Heart left ventricle (tissue), 13 donors: ENCODE measurements around the gene AMIGO2.

Experiments
- POLR2A ChIP-seq, 2 donors: fragments of 450-650 bp; IDR thresholded peaks; one replicate each; pipeline ENCODE4 v1.6.1; 2017; ENCODE audit warnings: antibody characterized with exemption in 2 of 2, mild to moderate bottlenecking in 2 of 2, moderate library complexity in 2 of 2
- TF ChIP-seq, protein P1 (sequence below), 12 donors: fragments of 200-600 bp; sonication (generic) in 4 of 12; IDR thresholded peaks; one replicate each; pipeline versions ENCODE4 v1.5.0 to v1.8.0; 2018 to 2022; ENCODE audit warnings: antibody characterized with exemption in 12 of 12, mild to moderate bottlenecking in 5 of 12
- donor health status: ischemic (EF 13 %, LVEDD 7.1; RV severe dilation, severe dysfunction).
- donor health status: DM: no; HTN: yes; CAD: no.
- donor health status: DM: no; HTN: no; CAD: no.
- donor health status: ischemic (EF 25% LVEDD 6.9; RV normal size, moderate dysfunction).
- donor health status: ischemic (EF 25% LVEDD 5.7; RV mildly dilated, moderate dysfunction).
- donor health status: ischemic (EF 35%, LVEDD 5.7; RV mildly dilated, moderate dysfunction).
- donor health status: nonischemic (EF 11% LVEDD 7.7; RV severe dilation, severe dysfunction).
- donor health status: DM: yes; HTN: yes; CAD: no.
- donor health status: PGD.
- donor health status: ischemic (EF 29% LVEDD 5.4; RV normal size, mild dysfunction).
- donor health status: nonischemic (EF 23%, LVEDD 6.1; RV moderate dilation, normal function).

DNA sequence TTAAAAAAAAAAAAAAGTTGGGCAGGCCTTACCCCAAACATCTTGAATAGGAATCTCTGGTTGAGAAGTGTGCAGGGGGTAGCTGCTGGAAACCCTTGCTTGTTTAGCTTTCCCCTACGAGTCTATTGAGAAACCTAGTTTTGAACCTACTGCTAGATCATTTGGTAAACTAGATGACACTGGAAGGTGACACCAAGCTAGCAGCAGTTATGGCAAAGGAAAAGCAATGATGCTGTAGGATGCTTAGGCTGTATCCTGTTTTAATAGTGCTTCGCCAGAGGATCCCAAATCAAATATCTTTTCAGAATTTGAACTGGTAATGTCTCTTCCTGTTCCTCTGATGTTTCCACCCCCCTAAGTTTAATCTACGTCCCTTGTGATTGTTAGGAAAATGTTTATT is 5.8 kb downstream of the AMIGO2 start:
- TF ChIP-seq POLR2A (IDR thresholded peaks at IDR 0.05) = no peak
- TF ChIP-seq, protein P1, sequence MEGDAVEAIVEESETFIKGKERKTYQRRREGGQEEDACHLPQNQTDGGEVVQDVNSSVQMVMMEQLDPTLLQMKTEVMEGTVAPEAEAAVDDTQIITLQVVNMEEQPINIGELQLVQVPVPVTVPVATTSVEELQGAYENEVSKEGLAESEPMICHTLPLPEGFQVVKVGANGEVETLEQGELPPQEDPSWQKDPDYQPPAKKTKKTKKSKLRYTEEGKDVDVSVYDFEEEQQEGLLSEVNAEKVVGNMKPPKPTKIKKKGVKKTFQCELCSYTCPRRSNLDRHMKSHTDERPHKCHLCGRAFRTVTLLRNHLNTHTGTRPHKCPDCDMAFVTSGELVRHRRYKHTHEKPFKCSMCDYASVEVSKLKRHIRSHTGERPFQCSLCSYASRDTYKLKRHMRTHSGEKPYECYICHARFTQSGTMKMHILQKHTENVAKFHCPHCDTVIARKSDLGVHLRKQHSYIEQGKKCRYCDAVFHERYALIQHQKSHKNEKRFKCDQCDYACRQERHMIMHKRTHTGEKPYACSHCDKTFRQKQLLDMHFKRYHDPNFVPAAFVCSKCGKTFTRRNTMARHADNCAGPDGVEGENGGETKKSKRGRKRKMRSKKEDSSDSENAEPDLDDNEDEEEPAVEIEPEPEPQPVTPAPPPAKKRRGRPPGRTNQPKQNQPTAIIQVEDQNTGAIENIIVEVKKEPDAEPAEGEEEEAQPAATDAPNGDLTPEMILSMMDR (IDR thresholded peaks at IDR 0.05) = no peak
